Stimulated activated CD4-positive, alpha-beta T cell treated with anti-CD3 and anti-CD28 coated beads, Interleukin-15, amount 100 ng/mL, for 1 hour (primary cell): ENCODE measurements around the gene PACSIN1.

Source experiments
- DNase-seq, 2 donors: peaks; one replicate each; pipeline ENCODE4 v3.0.0-alpha.2; 2020; ENCODE audit warnings: low read depth in 1 of 2, low spot score in 1 of 2

The PACSIN1 gene

GRCh38 chr6:34578445-34579262, 112.8 kb downstream of the PACSIN1 start:
- no peak for DNase-seq

DNA sequence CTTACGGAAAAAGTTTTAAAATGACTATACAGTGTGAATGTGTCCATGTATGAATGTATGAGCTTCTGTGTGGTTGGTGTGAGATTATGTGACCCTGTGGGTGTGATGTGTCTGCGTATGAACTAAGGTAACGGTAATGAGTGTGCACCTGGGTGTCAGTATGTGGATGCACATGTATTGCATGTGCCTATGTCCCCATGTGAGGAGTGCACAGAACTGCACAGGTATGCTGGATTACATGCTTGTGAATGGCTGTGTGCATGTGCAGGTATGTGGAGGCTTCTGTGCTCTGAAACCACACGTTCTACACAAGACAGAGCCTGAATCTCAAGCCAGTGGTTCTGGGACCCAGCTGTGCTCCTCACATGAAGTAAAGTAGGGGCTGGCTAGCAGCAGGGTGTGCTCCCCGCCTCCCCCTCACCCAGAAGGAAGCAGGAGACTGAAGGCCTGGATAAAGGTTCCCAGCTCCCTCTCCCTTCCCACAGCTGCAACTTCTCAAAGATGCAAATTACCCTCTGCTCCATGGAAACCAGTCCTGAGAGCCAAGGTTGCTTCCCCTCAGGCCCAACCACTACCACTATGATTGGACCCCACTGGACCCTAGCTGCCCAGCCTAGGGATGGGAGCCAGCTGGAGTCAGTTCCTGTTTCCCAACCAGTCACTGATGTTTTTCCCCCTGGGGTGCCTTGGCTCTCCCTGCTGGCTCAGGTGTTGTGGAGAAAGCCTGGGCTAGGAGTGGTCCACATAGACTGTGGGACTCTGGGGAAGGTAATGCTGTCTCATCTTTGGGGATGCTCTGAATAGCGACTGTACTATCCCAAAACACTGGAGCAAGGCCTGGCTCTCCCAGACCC, 115.1 kb downstream of the PACSIN1 start:
- DNase-seq, result no peak

DNA sequence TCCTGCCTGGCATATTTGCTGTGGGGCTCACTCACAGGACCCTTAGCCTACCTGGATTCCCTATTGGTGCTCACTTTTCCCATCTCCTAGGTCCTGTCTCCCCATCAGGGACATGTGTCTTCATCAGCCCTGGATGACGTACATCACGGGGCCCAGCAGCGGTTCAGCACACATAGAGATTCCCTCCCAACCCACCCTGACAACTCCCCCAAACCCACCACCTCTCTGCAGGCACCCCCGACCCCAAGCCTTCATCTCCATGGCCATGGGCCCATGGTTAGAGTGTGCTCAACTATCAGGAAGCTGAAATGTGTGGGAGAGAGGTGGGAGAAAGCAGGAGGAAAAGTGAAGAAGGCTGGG, 115.7 kb downstream of the PACSIN1 start:
- DNase-seq, result no peak

- no peak for DNase-seq
These were observed 117.6 kb downstream of the PACSIN1 start for GRCh38 chr6:34583461-34583860.

DNA sequence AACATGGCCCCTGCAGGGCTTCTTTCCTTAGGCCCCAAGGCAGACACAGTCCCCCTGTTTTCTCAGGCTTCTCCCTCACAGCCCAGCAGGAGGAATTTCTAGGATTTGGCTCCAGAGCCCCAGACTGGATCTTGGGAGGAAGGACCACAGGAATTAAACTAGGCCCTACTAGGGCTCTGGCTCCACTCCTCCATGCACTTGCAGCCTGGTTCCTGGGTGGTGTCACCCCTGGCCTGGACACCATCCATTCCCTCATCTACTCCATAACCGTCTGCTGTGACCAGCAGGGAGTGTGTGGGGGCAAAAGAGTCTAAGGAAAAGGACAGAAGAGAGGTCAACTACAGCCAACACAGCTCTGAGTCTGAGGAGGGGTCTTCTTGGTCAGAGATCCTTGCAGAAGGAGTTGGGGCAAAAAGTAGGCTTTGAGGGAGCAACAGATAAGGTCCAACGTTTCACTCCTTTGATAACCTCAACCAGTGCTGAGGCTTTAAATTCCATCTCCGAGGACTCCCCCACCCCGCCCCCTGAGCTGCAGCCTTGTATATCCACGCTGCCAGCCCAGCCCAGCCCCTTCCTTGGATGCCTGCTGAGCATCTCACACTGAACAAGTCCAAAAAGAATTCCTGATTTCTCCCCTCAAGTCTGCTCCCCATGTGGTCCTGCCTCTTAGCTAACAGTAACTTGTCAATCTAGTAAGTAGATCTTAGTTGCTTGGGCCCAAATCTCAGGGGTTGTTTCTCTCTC, 118.2 kb downstream of the PACSIN1 start:
- no peak for DNase-seq

DNA sequence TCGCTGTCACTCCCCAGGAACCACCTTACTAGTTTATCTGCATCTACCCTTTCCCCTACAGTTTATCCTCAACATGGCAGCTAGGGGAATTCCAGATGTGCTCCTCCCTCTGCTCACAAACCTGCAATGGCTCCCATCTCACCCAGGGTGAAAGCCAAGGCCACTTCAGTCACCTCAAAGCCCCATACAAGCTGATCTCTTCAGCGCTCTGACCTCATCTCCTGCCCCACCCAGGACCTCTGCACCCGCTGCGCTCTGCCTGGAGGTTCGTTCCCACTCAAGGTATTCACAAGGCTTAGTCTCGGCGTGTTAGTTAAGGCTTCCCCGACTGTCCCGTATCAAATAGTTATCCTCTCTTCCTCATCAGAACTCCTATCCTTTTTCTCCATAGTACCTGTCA, 118.8 kb downstream of the PACSIN1 start:
- no peak for DNase-seq
